ENCODE measurements around the gene MT1A.

- TF ChIP-seq CTCF (IDR thresholded peaks at IDR 0.05; ENCODE audit: extremely low read depth in 1 of 2, insufficient read depth in 1 of 2, low read depth in 1 of 2, low read length in 2 of 2), result no peak
- TF ChIP-seq EZH2 (IDR thresholded peaks at IDR 0.05; ENCODE audit: borderline replicate concordance, low read depth, low read length, severe bottlenecking), result no peak
- TF ChIP-seq MAX (IDR thresholded peaks at IDR 0.05; ENCODE audit: insufficient read depth, insufficient read length), result no peak
- no peak for TF ChIP-seq POLR2AphosphoS5 (IDR thresholded peaks at IDR 0.05; ENCODE audit: insufficient read depth, low read depth, low read length)
Measured at GRCh38 chr16:56643833-56644232, 5.4 kb downstream of the MT1A start.
